Mammary epithelial cell (primary cell): ENCODE data around the gene SEC61B.

Source experiments
- EZH2 ChIP-seq: IDR thresholded peaks from 2 replicates; pipeline ENCODE4 v1.6.1; 2012; ENCODE audit warnings: low read length, inconsistent platforms, borderline replicate concordance
- TF ChIP-seq, protein P1 (sequence below), 2 donors: IDR thresholded peaks in 1 of 2; conservative IDR thresholded peaks in 1 of 2; 2 replicates each; pipeline ENCODE4 v1.5.1; 2011 to 2012; ENCODE audit warnings: inconsistent platforms in 2 of 2, low read length in 2 of 2, mild to moderate bottlenecking in 2 of 2, control low read depth in 1 of 2, low read depth in 1 of 2; ENCODE audit not compliant: insufficient read depth in 1 of 2; ENCODE audit errors: extremely low read depth in 1 of 2

DNA sequence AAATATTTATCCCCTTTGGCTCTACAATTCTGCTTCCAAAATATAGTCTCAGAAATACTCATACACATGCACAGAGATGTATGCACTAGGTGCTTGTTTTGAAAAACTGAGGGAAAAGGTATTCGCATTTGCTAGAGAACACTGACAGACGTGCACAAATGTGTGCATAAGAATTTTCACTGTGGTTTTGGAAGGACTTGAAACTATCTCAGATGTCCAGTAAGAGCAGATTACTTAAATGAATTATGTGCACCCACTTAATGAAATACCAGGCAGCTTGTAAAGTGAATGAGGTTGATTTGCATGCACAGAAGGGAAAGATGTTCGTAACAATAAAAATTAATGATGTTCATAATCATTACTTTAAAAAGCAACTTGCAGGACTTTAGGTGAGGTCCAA is 48.4 kb downstream of the SEC61B start:
- TF ChIP-seq, protein P1, sequence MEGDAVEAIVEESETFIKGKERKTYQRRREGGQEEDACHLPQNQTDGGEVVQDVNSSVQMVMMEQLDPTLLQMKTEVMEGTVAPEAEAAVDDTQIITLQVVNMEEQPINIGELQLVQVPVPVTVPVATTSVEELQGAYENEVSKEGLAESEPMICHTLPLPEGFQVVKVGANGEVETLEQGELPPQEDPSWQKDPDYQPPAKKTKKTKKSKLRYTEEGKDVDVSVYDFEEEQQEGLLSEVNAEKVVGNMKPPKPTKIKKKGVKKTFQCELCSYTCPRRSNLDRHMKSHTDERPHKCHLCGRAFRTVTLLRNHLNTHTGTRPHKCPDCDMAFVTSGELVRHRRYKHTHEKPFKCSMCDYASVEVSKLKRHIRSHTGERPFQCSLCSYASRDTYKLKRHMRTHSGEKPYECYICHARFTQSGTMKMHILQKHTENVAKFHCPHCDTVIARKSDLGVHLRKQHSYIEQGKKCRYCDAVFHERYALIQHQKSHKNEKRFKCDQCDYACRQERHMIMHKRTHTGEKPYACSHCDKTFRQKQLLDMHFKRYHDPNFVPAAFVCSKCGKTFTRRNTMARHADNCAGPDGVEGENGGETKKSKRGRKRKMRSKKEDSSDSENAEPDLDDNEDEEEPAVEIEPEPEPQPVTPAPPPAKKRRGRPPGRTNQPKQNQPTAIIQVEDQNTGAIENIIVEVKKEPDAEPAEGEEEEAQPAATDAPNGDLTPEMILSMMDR (conservative IDR thresholded peaks at IDR 0.05 in 1 of 2, IDR thresholded peaks at IDR 0.05 in 1 of 2; ENCODE audit: extremely low read depth in 1 of 2, insufficient read depth in 1 of 2, low read depth in 1 of 2, low read length in 2 of 2) = no peak
- TF ChIP-seq EZH2 = no peak
